Islet precursor cell (in vitro differentiated cells): ENCODE data around the gene EHMT1.

Experiments
- DNase-seq: peaks from one replicate; pipeline ENCODE4 v3.0.0-alpha.2; 2018

Gene EHMT1

DNA sequence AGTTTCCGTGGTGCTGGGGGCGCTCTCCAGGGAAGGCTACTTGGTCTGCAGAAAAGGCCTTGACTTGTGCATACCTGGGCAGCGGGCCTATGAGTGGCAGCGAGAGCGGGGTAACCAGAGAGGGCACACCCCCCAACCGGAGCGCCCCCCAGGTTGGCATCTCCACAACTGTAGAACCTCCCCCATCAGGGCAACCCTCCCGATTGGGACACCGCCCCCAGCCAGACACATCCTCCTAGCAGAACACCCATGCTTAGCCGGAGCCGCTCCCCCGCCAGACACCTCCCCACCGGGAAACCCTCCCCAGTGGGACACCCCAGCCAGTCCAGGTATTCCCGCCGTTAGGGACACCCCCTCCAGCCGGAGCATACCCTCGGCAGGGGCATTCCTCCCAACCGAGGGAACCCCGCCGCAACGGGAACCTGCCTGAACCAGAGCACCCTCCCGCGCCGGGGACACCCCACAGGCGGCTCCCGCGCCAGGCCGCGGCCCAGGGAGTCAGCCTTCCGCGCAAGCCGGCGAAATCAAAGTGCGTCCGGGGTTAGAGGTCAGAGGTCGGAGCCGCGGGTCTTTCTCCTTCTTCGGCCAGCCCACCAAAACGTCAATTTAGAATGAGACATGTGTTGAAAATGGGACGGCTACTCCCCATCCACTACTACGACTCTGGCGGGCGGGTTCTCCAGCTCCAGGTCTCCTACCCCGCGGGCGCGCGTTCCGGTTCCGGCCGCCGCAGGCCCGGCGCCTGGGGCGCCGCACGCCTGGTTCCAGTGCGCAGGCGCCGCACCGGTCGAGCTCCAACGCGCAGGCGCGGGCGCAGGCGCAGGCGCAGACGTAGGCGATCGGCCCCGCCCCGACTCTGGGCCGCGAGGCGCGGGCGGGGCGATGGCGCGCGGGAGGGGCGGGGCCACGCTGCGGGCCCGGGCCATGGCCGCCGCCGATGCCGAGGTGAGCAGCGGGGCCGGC, at the start of gene EHMT1:
Gene EHMT1 (plus strand): TSS at position 901 of the 963 bp plus-strand sequence. CDS start 24 bp downstream, at position 925.
- peak; percentile 88 for DNase-seq

DNA sequence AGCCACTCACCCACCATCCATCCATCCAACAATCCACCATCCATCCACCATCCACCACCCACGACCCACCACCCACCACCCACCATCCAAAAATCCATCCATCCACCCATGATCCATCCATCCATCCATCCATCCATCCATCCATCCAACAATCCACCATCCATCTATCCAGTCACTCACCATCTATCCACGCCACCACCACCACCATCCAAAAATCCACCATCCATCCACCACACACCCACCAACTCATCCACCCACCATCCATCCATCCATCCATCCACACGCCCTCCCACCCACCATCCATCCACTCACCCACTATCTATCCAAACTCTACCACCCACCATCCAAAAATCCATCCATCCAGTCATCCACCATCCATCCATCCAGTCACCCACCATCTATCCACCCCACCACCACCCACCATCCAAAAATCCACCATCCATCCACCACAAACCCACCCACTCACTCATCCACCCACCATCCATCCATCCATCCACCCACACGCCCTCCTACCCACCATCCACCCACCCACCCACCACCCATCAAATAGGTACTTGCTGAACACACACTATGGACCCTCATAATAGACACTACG, 49.1 kb upstream of the EHMT1 start:
- DNase-seq = no peak

DNA sequence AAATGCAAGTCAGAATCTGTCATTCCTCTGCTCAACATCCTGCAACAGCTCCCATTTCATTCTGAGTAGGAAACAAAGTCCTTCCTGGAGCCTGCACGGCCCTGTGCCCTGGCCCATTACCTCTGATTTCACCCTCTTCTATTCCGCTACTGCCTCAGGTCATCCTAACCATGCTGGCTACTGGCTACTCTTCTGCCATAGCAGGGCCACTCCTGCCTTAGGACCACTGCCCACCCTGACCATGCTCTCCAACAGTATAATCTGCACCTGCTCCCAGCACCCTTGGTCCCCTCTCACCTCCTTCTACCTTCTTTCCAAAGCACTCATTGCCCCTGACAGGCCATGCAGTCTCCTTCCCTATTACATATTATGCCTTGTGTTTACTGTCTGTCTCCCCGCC, 48.2 kb upstream of the EHMT1 start:
- no peak for DNase-seq

DNA sequence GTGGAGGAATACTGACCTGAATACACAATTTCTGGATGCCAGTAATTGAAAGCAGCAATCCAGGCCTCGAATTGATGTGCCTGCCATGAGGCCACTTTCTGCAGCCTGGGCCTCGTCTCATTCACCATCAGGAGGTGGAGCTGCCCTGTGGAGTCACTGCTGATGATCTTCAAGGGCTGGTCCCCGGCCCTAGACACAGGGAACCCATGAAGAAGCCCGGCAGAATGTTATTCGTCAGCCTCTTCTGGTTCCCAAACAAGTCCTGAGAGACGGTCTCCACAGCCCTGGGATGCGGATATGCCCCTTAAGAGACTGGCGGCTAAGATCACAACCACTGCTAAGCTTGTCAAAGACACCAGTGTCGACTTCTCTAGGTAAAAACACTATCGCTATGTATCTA, 44.6 kb upstream of the EHMT1 start:
- DNase-seq = no peak

DNA sequence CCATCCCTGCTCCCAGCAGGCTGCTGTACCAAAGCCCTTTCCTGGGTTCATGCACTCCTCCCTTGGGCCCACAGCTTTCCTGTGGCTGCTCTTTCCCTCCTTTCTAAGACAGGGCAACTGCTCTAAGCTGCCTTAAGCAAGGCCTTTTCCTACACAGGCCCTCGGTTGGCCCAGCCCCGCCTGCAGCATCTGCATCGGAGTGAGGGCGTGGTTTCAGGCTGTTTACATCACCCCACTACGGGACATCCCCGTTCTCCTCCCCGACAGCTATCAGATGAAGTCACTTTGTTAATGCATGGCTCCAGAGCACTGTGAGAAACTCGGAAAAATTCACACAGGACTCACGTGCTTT, 43.5 kb upstream of the EHMT1 start:
- DNase-seq = no peak

DNA sequence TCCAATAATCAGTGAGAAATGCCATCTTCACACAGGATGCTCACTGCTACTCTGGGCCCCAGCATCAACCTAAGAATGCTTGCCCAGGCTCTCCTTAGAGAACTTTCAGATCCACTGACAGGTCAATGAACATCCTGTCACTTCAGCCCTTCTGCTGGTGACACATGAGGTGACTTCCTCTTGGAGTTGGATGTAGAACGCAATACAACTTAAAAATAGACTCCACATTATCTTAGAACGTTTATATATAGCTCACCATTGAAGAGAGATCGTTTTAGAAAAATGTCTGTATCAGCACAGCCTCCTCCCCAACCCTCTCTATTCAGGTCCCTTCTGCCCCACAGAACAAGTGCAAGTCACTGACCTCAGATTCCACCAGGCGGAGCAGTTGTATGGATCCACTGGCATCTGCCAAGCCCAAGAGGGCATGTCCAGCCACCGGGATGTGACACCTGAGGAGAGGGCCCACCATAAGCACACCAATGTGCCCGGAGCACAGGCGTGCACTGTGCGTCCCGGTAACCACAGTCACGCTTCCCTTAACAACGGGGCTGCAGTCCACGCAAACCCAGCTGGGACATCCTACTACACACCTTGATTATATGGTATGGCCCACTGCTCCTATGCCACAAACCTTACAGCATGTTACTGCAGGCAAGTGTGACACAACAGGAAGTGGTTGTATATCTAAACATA, 42.9 kb upstream of the EHMT1 start:
- DNase-seq = no peak

DNA sequence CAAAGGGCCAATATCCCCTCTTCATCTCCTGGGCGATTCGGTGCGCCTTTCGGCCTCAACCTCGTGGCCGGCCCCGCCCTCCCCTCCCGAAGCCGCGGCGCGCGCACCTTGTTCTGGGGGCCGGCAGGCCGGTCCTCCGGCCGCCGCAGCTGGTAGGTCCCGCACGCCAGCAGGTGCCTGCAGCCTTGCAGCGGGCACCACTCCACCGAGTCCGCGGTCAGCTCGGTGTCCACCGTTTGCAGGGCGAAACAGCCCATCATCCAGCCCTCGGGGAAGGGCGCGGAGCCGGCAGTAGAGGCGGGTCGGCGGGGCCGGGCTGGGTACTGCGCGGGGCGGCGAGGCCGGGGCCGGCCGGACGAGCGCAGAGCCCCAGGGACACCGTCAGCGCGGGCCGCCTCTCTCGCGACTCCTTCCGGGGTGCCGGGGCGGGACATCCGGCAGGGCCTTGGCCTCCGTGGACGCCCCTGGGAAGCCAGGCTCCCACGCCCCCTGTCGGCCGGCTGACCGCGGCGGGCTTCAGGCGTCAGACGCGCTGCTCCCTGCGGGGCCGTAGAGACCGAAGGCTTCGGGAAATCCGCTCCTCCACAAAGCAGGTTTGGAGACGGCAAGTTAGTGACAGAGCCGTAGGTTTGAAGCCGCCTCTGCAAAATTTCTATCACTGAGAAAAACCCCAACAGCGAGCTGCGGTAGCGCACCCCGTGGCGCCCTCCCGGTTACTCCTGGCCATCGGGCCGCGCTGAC, 40.1 kb upstream of the EHMT1 start, which contains the start of gene DPH7:
Gene DPH7 (minus strand): TSS at position 408 of the 741 bp plus-strand sequence. CDS start 148 bp downstream, at position 260.
- peak; percentile 96 for DNase-seq

DNA sequence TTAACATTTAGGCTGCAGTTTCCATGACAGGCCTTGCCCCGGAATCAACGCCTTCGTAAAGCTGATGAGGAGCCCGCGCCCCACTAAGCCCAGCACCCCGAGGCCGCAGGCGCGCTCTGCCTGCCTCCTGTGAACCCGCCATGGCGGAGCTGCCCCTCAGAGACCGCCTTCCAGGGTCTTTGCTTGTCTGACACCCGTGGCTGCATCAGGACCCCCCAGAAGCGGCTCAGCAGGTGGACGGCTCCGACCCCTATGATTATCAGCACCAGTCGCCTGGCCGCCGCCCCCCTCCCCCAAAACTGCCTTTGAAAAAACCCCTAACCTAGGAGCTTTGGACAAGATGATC, 39.6 kb upstream of the EHMT1 start:
- no peak for DNase-seq

DNA sequence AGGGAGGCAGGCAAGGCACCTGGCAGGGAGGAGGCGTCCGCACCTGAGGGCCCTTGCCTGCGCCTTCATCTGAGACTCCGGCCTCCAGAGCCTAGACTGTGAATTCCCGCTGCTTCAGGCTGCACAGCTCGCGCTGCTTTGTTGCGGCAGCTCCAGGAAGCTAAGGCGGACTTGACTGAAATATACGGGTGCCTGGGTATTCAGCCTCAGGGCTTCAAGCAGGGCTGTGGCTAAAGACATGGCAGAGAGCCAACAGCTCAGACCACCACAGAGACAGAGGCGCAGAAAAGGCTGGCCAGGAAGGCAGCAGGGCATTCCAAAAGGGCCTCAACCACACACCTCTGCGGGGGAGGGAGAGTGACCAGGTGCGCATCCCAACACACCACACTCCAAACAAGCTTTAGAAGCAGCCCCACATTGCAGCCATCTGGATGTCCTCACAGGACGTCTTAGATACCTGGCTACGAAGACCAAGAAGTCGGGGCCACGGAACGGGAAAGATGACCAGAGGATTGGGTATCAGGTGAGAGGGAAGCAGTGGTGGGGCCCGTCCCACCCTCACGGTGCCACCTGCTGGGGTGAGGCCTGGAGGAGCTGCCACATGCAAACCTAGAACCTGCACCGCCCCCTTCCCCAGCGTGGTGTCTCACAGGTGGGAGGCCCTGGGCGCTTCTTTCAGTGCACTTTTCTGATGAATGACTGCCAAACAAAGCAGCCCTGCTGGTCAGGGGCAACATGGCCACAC, 38.4 kb upstream of the EHMT1 start:
- no peak for DNase-seq

DNA sequence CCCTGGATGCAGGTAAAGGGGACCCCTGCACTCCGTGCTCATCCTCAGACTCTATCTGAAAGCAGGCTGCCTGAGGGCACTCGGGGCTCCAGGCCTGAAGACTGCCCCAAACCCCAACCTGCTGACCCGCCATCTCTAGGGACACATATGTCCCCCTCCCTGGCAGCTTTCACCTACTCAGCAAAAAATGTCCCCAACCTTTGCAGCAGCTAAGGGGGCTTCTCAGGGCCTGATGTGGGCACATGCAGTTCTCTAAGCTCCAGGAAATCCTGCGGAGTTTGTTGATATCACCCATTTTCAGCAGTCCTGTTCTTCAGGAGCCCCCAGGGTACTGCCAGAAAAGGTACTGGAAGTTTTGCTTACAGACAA, 37.9 kb upstream of the EHMT1 start:
- no peak for DNase-seq

DNA sequence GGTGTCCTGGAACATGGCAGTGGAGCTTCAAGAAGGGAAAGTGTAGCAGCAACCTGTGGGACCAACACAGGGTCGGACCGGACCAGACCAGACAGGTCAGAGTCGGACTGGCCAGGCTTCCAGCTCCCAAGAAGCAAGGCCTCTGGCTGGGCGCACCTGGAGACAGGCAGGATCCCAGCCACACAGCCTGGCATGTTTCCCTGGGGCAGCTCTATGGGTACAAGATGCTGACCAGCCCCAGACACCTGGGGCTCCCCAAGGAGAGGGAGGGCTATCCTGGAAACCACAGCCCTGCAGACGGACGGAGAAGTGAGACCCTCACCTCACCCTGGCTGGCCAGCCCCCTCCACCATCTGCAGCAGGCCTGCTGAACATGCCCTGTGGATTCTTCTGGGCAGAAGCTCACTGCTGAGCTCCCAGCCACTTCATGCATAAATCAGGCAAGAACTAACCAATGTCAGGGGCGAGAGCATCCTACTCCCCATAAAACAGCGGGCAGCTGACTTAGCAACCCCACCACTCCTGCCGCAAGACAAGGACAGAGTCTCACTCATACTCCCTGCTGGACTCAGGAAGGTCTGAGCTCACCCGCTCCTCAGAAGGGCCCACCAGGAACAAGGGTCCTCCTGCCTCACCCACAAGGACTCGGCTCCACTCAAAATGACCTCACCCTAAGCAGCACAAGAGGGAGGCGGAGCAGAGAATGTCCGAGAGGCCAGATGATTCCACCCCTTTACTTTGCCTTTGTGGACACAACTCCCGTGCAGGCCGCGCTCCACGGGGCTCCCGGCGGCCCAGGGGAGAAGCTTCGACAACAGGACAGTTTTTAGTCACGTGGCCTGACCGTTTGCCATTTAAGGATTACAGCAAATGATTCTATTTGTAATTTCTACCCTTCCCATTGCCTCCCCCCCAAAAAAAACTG, 37.2 kb upstream of the EHMT1 start:
- no peak for DNase-seq

DNA sequence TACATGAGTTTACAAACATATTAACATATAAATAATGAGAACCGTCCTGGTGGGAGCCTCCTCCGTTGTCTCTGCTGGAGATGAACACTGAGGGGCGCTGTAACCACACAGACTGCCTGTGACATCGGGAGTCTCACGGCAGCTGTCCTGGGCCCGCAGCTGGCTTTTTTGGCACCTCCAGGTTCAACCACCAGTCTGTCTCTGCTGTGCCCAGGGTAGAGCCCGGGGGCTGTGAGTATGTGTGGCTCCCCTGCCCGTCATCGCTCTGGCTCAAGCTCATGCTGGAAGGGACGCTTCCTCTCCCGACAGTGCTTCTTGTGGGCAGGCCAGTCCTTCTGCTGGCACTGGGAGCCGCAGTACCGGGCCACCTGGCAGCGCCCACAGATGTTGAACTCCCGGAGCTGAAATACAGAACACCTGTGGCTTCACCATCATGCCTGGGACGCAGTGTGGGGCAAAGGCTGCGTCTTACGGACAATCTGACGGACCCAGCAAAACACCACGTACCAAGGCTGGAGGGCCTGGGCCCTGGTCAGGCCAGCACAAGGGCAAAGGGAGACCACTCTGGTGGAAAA, 36.4 kb upstream of the EHMT1 start:
- DNase-seq = peak; percentile 63

DNA sequence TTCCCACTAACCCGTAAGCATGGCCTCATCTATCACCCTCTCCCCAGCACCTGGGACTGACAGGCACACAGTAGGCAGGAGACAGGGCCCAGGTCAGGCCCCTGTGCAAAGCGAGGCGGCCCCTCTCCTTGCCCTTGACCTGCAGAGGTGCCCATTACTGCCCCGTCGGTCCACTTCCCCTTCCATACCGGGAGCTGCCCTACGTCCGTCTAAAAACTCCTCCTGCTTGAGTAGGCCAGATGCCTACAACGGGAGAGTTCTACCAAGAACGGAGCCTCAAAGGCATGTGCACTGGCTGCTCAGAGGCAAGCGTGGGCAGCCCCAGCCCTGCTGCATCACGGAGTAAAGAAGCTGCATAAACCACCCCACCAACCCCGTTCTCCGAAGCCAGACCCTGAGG, 35.5 kb upstream of the EHMT1 start:
- DNase-seq = no peak

DNA sequence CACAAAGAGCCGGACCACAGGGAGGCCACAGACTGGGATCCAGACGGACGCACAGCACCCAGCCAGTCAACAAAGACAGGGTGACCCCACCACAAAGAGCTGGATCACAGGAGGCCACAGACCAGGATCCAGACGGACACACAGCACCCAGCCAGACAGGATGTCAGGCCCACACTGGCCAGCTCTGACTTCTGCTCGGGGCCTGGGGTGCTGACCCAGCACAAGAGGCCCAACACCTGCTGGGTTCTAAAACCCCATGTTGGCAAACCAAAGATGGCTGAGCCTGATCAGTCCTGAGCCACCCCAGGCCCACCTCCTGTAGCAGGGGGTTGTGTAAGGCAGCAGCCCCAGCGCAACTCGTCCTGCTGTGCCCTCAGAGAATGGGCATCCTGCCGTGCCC, 34.8 kb upstream of the EHMT1 start:
- no peak for DNase-seq

DNA sequence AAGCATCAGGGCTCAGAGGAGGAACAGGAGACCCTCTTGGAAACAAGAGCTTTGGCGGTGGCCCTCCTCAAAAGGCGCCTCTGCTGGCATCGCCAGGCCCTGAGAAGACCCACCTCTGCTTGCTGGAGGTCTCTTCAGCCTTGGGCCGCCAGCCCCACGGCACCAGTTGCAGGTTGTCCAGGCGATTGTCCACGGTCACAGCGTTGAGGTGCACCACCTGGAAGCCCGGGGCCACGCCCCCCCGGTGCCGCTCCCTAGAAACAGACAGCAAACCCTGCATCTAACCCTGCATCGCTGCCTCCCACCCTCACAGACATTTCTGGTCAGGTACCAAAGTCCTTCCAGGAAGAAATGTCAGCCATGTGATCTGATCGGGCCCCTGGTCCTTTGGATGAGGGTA, 32.0 kb upstream of the EHMT1 start:
- DNase-seq = no peak

DNA sequence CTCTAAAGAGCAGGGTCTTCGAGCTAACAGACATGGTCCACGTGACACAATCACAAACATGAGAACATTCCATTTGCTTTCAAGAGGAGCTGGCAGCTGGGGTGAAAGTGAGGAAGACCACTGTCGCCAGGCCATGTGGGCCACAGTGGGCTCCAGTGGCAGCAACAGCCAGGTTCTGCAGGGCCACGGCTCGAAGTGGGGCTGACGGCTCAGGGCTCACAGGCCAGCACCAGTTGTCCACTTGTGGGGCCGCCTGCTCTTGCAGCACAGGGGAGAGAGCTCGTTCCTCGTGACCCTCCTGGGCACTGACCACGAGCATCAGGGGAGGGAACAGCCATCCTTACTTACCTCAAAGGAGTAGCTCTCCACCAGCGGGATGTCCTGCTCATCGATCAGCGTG, 30.5 kb upstream of the EHMT1 start:
- DNase-seq = no peak

DNA sequence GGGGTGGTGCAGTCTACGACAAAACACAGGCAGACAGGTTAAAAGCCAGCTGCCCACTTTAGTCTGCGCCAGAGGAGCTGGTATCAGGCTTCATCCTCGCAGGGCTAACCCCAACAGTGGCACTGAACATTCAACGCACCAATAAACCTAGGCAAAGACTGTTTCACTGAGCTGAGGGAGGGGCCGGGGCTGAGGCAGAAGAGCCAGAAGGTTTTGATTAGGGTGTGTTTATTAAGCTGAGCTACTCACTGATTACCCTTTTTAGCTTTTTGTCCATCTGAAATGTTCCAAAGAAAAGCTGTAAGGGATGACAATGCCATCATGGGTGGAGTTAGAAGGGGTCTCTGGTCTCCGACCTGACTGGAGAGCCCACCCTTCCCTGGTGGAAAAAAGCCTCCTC, 29.9 kb upstream of the EHMT1 start:
- DNase-seq = no peak

DNA sequence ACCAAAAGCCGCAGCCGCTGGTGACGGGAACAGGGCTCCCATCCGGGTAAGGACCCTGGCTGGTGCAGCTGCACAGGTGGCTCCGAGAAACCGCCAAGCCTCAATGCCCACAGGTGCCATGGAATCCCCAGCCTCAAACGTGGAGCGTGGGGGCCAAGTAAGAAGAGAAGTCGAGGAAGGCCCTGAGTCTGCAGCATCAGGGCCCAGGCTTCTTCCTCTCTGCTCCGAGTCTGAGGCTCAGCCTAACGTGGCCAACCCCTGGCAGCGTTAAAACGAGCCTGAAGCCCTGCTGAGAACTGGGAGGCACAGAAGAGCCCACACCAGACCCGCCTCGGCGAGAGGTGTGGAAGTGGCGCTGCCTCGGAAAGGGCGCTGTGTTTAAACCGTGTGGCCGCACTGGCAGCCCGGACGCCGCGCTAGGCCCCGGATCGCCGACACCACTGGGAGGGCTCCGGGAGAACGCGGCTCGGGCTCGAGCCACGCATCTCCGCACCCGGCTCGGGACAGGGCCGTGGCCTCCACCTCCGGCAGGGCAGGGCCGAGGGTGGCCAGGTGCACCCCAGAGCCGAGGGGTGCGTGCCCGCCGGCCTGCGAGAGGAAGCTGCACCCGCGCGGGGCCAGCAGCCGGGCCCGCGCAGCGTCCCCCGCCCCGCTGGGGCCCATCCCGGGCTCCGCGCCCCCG, 29.2 kb upstream of the EHMT1 start:
- DNase-seq = no peak

DNA sequence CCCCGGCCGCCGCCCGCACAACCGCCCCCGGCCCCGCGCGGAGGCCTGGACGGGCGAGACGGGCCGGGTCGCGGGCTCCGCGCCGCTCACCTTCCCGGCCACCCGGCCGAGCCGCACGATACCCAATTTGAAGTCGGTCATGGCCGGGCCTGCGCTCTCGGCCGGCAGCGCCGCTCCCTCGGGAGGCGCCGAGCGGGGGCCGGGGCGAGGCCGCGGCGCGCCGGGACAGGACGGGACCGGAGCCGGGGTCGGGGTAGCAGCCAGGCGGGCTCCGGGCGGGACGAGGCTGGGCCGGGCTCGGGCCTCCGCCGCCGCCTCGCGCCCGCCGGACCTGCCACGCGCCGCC, 28.7 kb upstream of the EHMT1 start:
- no peak for DNase-seq
